Endometrial microvascular endothelial cells (primary cell): ENCODE results near the gene CLDN4. TPM values are rescaled to one million over a fixed set of nuclear protein-coding genes. Genes with fewer than 3 reads are reported as not detected.
"Not testable (repeated sequence)": the region's sequence is repeated elsewhere in the genome, so short reads cannot be mapped to it uniquely, and the experiment has no call there.

Experiments
- in situ Hi-C: cut with HindIII; loops from 2 replicates; pipeline ENCODE4 v1.10.0; 2017; ENCODE audit warnings: low sequenced_read_pairs, low pct_unique_long_range_greater_than_20kb; ENCODE audit errors: inconsistent ontology term
- total RNA-seq: library from RNA; depleted of rRNA; stranded (reverse); fragments of >200 nt; gene quantifications from one replicate; pipeline ENCODE4 v1.2.3, GENCODE V29; 2015; ENCODE audit errors: inconsistent ontology term

Gene CLDN4
- total RNA-seq, 1 donor from 2014 or later: 0.84 TPM

DNA sequence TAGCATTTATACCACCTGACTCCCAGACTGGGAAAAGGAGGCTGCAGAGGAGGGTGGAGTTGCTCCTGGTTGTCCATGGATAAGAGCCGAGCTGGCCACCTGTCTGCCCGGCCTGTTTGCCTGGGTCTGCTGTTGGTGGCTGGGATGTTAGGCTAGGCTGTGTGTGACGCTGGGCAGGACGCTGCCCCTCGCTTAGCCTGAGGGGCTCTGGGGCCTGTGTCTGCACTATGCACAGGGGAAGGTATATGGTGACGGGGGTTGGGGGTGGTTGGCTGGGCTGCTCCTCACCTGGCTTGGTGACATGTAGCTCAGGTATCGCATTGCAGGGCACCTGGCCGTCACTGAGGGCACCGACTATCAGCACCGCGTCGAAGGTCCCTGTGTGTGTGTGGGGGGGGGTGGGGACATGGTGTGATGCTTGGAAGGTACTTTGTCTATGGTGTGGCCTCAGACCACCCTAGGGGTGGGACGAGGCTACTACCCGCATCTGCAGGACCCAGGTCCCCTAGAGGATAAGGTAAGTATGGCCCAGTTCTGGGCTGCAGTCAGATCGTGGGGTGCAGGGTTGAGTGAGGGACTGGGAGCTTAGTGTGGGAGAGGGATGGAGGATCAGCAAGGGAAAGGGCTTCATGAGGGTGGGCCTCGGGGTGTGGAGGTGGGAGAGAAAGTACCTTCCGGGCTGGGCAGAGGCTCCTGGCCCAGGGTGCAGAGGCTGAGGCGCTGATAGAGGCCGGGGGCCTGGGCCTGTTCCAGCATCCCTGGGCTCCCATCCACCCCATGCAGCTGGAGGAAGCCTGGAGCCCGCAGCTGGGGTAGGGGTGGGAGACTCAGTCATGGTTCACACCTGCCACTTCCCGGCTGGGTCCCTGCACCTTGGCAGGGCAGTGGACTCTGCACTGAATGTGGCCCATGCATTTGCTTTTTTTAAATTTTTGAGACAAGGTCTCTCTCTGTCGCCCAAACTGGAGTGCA lies 9.2 kb downstream of the CLDN4 start:
- in situ Hi-C loops: no loop called here

DNA sequence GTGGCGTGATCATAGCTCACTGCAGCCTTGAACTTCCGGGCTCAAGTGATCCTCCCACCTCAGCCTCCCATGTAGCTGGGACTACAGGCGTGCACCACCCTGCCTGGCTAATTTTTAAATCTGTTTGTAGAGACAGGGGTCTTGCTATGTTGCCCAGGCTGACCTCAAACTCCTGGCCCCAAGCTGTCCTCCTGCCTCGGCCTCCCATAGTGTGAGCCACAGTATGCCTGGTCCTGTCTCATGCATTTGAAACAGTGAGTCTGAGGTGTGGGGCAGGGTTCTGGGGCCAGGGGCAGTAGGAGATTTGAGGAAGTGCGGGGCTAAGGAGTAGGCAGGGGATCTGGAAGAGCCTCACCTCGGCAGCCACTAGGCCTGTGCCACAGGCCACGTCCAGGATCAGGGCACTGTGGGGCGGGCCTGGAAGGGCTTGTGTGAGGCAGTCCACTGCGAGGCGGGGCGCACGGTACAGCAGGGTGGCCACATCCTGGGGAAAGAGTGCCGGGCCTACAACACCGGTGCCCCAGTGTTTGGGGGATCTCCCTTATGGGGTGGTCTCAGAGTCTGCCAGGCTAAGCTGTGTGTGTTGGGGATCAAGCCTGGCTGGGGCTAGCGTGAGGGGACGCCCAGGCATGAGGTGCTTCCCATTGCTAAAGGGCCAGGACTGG lies 10.1 kb downstream of the CLDN4 start:
- in situ Hi-C loops: no loop called here

DNA sequence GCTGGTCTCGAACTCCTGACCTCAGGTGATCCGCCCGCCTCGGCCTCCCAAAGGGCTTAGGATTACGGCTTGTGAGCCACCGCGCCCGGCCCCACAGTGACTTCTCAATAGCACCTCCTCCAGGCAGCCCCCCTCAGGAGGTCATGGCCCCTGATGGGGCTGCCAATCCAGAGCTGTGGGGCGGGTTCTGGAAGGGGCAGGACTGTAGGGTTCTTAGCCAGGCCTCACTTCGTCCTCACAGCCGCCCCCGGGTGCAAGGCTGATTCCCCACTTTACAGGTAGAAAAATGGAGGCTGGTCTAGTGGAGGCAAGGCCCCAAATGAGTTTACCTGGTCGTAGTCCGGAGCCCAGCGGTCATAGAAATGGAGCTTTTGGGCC lies 10.9 kb downstream of the CLDN4 start:
- in situ Hi-C loops: no loop called here

DNA sequence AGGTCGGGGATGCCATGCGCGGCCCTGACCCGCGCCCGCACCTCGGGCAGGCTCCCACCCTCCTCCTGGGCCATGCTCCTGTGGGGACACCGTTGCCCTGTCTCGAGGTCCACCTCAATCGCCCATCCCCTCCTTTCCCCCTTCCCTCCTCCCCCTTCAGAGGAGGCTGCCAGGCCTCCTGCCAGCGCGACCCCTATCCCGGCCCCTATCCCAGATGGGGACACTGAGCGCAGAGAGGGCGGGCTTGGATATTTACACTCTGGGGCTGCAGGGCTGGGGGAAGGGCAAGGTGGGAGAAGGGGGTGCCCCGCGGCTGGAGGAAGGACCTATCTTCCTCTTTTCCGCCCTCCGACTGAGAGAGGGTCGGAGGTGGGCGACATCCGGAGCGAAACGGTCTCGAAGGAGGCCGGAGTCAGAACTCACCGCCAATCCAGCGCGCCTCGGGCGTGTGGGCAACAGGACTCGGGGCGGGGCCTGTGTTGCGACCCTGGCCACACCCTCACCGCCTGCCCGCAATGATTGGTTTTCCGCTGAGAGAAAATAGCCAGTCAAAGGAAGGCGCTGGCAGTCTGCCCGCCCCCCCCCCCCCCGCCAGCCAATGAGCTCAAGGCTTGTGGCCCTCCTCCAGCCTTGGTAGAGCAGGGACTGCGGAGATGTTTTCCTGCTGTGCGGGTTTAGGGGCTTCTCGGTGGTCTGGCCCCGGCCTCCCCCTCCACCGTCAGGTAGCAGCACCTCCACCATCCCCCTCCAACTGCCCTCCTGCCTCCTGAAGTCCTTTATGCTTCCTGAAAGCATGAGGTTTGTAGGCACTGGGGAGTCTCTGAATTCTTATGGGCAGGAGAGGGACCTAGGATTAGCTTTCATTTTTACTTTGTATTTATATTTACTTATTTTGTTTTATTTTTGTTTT lies 11.5 kb downstream of the CLDN4 start, which contains the start of gene METTL27:
METTL27 (minus strand) TSS at position 450 of the 910 bp plus-strand sequence; CDS start at position 74, 376 bp downstream.
- in situ Hi-C loops: no loop called here

DNA sequence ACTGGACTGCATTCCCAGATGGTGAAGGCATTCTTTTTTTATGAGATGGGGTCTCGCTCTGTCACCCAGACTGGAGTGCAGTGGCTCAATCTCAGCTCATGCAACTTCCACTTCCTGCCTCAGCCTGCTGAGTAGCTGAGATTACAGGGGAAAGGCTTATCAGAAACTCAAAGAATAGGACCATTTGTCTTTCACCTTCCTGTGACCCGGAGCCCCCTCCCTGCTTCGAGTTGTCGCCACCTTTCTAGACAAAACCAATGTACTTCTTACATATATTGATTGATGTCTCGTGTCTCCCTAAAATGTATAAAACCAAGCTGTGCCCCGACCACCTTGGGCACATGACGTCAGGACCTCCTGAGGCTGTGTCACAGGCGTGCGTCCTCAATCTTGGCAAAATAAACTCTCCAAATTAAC lies 13.3 kb downstream of the CLDN4 start:
- in situ Hi-C loops: no loop called here

DNA sequence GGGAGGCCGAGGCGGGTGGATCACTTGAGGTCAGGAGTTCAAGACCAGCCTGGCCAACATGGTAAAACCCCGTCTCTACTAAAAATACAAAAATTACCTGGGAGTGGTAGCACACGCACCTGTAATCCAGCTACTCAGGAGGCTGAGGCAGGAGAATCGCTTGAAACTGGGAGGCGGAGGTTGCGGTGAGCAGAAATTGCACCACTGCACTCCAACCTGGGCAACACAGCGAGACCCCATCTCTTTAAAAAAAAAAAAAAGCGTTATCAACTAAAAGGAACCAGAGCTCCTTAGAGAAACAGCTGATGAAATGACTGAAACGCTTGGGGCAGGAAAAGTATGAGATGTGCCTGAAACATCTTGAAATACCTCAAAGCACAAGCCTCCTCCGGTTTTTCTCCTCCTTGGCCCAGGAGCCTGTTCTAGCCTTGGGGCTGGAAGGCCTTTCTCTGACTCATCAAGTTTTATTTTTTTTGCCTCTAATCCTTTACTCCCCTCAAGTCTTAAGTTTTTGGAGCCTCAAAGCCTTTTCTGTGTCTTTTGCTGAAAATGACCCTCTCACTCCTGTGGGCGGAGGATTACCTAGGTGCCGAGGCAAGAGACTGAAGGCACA lies 14.2 kb downstream of the CLDN4 start:
- in situ Hi-C loops: no loop called here

DNA sequence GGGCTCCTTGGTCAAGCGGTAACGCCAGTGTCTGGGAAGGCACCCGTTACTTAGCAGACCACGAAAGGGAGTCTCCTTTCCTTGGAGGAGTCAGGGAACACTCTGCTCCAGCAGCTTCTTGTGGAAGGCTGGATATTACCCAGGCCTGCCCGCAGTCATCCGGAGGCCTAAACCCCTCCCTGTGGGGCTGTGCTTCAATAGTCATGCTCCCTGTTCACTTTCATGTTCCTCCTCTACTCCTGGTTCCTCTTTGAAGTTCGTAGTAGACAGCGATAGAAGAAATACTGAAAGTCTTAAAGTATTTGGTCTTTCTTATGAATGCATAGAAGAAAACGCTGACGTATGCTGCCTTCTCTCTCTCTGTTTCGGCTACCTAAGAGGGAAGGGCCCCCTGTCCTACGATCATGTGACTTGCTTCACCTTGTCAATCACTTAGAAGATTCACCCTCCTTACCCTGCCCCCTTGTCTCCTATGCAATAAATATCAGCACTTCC lies 15.0 kb downstream of the CLDN4 start:
- in situ Hi-C loops: not testable (repeated sequence)

DNA sequence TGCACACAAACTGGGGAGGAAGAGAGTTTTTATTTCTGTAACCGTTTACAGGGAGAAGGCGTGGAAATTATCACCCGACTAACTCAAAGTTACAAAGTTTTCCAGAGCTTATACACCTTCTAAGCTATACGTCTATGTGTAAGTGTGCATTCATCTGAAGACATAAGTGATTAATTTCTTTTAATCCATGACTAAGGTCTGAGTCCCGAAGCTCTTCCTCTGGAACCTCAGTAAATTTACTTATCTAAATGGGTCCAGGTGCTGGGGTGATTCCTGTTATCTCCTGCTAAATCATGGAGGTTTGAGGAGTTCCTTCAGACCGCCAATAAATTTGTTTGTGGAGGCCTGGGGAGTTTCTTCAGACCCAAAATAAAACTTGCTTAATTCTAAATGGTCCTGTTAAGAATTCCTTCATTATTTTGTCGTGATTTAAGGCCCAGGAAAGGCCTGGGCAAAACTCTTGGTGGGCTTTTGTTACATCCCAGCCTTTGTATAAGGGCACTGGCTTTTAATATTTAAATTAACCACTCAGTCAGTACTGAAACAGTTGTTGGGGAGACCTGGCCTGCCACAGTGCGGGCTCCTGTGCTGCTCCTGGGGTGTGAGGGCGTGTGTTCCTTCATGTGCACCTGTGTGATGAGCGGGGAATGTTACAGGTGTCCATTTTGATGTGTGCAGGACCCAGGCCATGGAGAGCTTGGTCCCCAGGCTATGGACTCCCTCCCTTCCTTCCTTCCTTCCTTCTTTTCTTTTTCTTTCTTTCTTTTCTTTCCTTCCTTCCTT lies 17.3 kb downstream of the CLDN4 start:
- in situ Hi-C loops: no loop called here

DNA sequence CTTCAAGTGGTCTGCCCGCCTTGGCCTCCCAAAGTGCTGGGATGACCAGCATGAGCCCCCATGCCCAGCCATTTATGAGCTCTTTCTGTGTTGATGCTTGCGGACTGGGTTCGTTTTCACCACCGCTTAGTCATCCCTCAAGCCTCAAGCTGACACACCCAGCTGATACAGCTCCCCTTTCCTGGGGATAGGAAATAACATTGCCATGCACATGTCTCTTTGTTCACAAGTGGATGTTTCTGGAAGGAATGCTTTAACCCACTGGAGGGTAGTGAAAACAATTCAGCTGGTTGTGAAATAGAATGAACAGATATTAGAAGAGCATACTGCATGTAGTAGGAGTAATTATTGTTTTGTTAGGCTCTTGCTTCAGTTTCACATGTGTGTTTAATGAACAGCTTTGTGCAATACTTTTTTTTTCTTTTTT lies 20.0 kb downstream of the CLDN4 start:
- in situ Hi-C loops: loop anchor here (25.0 kb wide), 1 partner anchor 337 kb away; no protein-coding TSS in a partner anchor

DNA sequence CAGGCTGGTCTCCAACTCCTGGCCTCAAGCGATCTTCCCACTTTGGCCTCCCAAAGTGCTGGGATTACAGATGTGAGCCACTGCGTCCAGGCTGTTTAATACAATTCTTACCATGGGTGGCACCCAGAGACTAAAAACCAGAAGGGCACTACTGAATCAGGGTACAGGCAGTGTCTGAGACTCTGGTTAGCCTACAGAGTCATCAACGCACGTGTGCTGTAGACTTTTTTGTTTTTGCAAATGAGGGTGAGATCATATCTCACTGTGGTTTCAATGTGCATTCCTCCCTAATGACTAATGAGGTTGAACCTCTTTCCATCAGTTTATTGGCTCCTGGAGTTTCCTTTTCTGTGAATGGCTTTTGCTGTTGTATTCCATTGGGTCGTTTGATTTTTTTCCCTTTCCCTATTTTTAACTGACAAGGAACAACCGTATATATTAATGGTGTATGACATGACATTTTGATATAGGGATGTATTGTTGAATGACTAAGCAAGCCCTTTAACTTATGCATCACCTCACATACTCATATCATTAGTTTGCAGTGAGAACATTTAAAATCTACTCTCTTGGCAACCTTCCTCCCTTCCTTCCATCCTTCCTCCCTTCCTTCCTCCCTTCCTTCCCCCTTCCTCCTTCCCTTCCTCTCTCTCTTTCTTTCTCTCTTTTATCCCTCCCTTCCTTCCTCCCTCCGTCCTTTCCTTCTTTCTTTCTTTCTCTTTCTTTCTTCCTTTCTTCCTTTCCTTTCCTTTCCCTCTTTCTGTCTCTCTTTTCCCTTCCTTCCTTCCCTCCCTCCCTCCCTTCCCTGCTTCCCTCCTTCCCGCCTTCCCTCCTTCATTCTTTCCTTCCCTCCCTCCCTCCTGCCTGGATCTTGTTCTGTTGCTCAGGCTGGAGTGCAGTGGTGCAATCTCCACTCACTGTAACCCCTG lies 20.9 kb downstream of the CLDN4 start:
- in situ Hi-C loops: loop anchor here (25.0 kb wide), 1 partner anchor 336 kb away; no protein-coding TSS in a partner anchor

DNA sequence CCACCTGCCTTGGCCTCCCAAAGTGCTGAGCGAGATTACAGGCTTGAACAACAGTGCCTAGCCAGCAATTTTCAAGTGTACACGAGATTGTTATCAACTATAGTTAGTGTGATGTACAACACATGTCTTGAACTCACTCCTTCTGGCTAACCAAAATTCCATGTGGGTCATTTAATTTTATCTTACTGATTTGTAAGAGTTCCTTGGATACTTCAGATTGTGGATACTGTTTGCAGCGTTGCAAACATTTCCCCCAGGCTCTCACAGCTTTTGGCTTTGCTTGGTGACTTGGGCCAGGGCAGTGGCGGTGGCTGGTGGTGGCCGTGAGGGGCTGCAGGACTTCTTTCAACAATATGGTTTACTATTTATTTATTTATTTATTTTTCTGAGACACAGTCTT lies 21.7 kb downstream of the CLDN4 start:
- in situ Hi-C loops: loop anchor here (25.0 kb wide), 1 partner anchor 335 kb away; no protein-coding TSS in a partner anchor

DNA sequence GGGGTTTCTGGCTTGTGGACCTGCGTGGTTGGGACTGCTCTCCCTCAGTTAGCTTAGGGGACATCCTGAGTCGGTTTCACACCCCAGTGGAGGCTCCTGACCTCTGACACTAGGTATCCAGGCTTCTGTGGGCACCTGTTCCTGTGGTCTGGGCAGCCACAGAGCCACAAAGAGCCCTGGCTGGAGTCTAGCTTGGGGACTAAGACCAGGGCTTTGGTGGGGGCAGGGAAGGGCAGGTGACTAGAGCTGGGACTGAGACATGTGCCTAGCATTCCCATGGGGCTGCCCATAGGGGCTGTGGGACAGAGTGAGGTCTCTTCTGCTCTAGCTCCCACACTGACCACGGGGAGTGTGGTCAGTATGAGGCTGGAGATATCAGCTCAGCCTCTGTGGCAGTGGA lies 26.1 kb downstream of the CLDN4 start:
- in situ Hi-C loops: loop anchor here (25.0 kb wide), 1 partner anchor 330 kb away; no protein-coding TSS in a partner anchor

DNA sequence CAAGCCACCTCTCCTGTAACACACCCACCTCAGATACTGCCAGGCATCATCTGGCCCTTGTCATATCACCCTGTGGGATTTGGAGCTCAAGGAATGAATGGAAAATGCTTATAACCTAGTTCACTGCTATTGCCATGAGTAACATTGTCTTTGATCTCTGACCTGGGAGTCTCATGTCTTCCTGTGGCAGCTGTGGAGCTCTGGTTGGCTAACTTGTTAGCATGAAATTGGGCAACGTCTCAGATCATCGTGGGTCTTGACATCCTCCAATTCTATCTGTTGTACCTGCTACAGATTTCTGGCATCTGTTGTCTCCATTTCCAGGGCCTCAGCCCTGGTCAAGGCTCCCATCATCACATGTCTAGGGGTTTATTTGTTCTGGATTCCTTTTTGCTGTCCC lies 28.0 kb downstream of the CLDN4 start:
- in situ Hi-C loops: loop anchor here (25.0 kb wide), 1 partner anchor 328 kb away; no protein-coding TSS in a partner anchor

DNA sequence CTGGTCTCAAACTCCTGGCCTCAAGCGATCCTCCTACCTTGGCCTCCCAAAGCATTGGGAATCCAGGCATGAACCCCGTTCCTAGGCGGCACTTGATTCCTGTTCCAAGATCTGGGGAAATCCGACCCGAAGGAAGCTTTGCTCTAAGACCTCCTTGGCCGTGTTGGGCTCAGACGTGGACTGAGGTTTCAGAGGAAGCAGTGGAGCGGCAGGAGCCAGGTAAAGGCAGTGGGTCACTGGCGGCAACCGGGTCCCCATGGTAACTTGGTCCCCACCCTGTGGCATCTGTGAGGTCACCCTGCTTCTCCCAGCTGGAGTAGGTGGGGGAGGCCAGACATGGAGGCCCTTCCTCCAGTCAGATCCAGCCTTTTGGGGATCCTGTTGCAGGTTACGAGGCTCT lies 30.1 kb downstream of the CLDN4 start, which contains the start of gene TMEM270:
TMEM270 (plus strand) TSS at position 301 of the 400 bp plus-strand sequence; CDS start at position 337, 36 bp downstream.
- in situ Hi-C loops: loop anchor here (25.0 kb wide), 1 partner anchor 326 kb away; no protein-coding TSS in a partner anchor

DNA sequence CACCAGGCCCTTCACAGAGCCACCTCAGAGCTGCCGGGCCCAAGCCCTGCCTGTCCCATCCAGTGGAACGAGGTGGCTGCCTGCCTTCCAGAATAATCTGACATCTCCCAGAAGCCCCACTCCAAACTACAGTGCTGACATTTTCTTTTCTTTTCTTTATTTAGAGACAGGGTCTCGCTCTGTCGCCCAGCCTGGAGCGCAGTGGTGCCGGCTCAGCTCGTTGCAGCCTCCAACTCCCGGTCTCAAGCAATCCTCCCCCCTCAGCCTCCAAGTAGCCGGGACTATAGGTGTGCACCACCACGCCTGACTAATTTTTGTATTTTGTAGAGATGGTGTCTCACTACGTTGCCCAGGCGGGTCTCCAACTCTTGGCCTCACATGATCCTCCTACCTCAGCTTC lies 30.5 kb downstream of the CLDN4 start:
- in situ Hi-C loops: loop anchor here (25.0 kb wide), 1 partner anchor 326 kb away; no protein-coding TSS in a partner anchor
